Measurements from ENCODE around the gene UMODL1. TPM values are rescaled to one million over a fixed set of nuclear protein-coding genes. Genes with fewer than 3 reads are reported as not detected.
A peak's percentile ranks its signal among the peaks of the same experiment; 100 is the strongest.

UMODL1 gene
- total RNA-seq, 4 donors from 2014 or later = 0.15 to 0.21 TPM; not detected in 2

- Histone ChIP-seq H3K27me3 (no peaks in the 10 kb centered on the region), H3K27ac (no peak overlapping the region), H3K4me3 (no peak overlapping the region), H3K36me3 (no peaks in the 10 kb centered on the region), H3K4me1 (peaks cover 3% of the 10 kb centered on the region), H3K9me3 (no peaks in the 10 kb centered on the region)
- no peak for DNase-seq (ENCODE audit: low spot score in 2 of 2)
- no peak for TF ChIP-seq POLR2A (IDR thresholded peaks at IDR 0.05)
- TF ChIP-seq EP300 (IDR thresholded peaks at IDR 0.05) = no peak
- TF ChIP-seq POLR2AphosphoS5 (IDR thresholded peaks at IDR 0.05) = no peak
- TF ChIP-seq, protein P1, sequence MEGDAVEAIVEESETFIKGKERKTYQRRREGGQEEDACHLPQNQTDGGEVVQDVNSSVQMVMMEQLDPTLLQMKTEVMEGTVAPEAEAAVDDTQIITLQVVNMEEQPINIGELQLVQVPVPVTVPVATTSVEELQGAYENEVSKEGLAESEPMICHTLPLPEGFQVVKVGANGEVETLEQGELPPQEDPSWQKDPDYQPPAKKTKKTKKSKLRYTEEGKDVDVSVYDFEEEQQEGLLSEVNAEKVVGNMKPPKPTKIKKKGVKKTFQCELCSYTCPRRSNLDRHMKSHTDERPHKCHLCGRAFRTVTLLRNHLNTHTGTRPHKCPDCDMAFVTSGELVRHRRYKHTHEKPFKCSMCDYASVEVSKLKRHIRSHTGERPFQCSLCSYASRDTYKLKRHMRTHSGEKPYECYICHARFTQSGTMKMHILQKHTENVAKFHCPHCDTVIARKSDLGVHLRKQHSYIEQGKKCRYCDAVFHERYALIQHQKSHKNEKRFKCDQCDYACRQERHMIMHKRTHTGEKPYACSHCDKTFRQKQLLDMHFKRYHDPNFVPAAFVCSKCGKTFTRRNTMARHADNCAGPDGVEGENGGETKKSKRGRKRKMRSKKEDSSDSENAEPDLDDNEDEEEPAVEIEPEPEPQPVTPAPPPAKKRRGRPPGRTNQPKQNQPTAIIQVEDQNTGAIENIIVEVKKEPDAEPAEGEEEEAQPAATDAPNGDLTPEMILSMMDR (IDR thresholded peaks at IDR 0.05) = no peak
- 88% methylated on average over 14 of the region's 18 CpGs for WGBS
Measured at GRCh38 chr21:42142141-42142540, 71.0 kb downstream of the UMODL1 start.

DNA sequence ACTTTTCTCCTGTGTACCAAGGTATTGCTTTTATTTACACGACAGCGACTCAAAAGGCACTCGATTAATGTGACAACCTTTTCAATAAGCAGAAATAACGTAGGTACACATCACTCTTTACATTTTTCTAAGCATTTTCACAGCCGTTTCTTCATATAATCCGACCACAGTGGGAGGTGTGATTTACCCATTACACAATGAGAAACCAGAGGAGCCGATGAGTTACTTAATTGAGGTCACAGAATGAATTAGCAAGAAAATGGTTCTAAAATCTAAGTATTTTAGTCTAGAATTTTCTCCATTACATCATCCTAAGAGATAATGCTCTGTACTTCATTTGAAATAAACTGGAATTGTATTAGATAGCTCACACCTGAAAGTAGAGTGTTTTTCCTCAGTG is 71.5 kb downstream of the UMODL1 start:
- H3K27ac ChIP-seq = no peak overlapping the region
- TF ChIP-seq POLR2A (IDR thresholded peaks at IDR 0.05) = no peak
- no peak for DNase-seq (ENCODE audit: low spot score in 2 of 2)
- 87% methylated on average over 7 of the region's 7 CpGs for WGBS
- no peak overlapping the region for H3K4me3 ChIP-seq
- H3K4me1 ChIP-seq = peaks cover 3% of the 10 kb centered on the region
- no peaks in the 10 kb centered on the region for H3K27me3 ChIP-seq
- no peaks in the 10 kb centered on the region for H3K36me3 ChIP-seq
- H3K9me3 ChIP-seq = no peaks in the 10 kb centered on the region

DNA sequence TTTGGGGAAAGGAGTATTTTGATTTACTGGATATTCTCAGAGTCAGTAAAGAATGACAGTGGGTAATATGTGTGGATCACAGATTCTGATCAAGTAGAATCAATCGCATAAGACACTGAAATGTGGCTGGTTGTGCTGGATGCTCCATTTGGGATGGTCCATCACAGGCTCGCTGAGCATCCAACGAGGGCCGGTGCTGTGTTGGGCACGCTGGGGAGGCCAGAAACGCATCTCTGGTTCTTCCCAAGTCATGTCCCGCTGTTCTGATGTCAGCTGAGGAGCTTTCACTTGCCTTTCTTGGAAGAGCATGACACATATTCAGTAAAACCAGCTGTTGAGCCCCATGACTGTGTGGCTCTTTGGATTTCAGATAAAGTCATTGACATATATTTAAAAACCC is 72.0 kb downstream of the UMODL1 start:
- peaks cover 3% of the 10 kb centered on the region for H3K4me1 ChIP-seq
- TF ChIP-seq POLR2AphosphoS5 (IDR thresholded peaks at IDR 0.05) = no peak
- no peak for TF ChIP-seq POLR2A (IDR thresholded peaks at IDR 0.05)
- TF ChIP-seq EP300 (IDR thresholded peaks at IDR 0.05) = no peak
- H3K9me3 ChIP-seq = no peaks in the 10 kb centered on the region
- DNase-seq (ENCODE audit: low spot score in 2 of 2) = no peak
- no peak overlapping the region for H3K27ac ChIP-seq
- H3K36me3 ChIP-seq = no peaks in the 10 kb centered on the region
- WGBS = 78% methylated on average over 7 of the region's 7 CpGs
- H3K4me3 ChIP-seq = no peak overlapping the region
- no peaks in the 10 kb centered on the region for H3K27me3 ChIP-seq

DNA sequence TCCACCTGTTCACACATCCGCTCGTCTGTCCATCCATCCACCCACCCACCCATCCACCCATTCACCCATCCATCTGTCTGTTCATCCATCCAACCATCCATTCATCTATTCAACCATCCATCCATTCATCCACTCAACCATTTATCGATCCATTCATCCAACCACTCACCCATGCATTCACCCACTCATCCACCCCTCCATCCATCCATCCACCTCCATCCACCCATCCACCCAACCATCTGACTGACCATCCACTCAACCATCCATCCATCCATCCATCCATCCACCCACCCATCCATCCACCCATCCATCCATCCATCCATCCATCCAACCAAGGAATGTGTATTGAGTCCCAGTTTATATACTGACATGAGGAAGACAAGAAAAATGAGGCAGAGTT is 73.1 kb downstream of the UMODL1 start:
- no peak overlapping the region for H3K4me3 ChIP-seq
- H3K27me3 ChIP-seq = no peaks in the 10 kb centered on the region
- no peaks in the 10 kb centered on the region for H3K36me3 ChIP-seq
- WGBS = 93% methylated on average over 3 of the region's 3 CpGs
- DNase-seq (ENCODE audit: low spot score in 2 of 2) = peak in 1 of 2 donors; percentile 16
- no peak overlapping the region for H3K27ac ChIP-seq
- no peaks in the 10 kb centered on the region for H3K9me3 ChIP-seq
- peaks cover 3% of the 10 kb centered on the region for H3K4me1 ChIP-seq
- TF ChIP-seq EP300 (IDR thresholded peaks at IDR 0.05) = no peak
- TF ChIP-seq, protein P1 (IDR thresholded peaks at IDR 0.05) = no peak
- no peak for TF ChIP-seq POLR2AphosphoS5 (IDR thresholded peaks at IDR 0.05)
- TF ChIP-seq POLR2A (IDR thresholded peaks at IDR 0.05) = no peak

- H3K36me3 ChIP-seq = no peaks in the 10 kb centered on the region
- peak in 1 of 2 donors; percentile 27 for DNase-seq (ENCODE audit: low spot score in 2 of 2)
- WGBS = 59% methylated on average over 3 of the region's 4 CpGs
Measured at GRCh38 chr21:42144679-42145568, 73.8 kb downstream of the UMODL1 start.

More at GRCh38 chr21:42144679-42145568, 73.8 kb downstream of the UMODL1 start:
- no peak overlapping the region for H3K4me3 ChIP-seq
- no peak for TF ChIP-seq POLR2AphosphoS5 (IDR thresholded peaks at IDR 0.05)
- no peak for TF ChIP-seq EP300 (IDR thresholded peaks at IDR 0.05)
- TF ChIP-seq POLR2A (IDR thresholded peaks at IDR 0.05) = no peak
- TF ChIP-seq, protein P1 (IDR thresholded peaks at IDR 0.05) = no peak
- no peaks in the 10 kb centered on the region for H3K9me3 ChIP-seq
- peaks cover 3% of the 10 kb centered on the region for H3K4me1 ChIP-seq
- no peaks in the 10 kb centered on the region for H3K27me3 ChIP-seq
- no peak overlapping the region for H3K27ac ChIP-seq

All from suprapubic skin (tissue), 4 donors.